Stomach (tissue), 9 donors: ENCODE measurements around the gene CALR3. TPM values are rescaled to one million over a fixed set of nuclear protein-coding genes. Genes with fewer than 3 reads are reported as not detected.
A peak's percentile ranks its signal among the peaks of the same experiment; 100 is the strongest.
"Not testable (repeated sequence)": the region's sequence is repeated elsewhere in the genome, so short reads cannot be mapped to it uniquely, and the experiment has no call there.

Experiments
- DNase-seq, 2 donors: peaks; one replicate each; pipeline versions ENCODE4 v3.0.0 to v3.0.0-alpha.2; 2013 to 2019
- H3K27ac ChIP-seq, 5 donors: fragments of 200-600 bp in 4 of 5; sonication (generic) in 4 of 5; one replicate each; pipeline ENCODE4 v1.5.1; 2013 to 2019; ENCODE audit warnings: mild to moderate bottlenecking in 1 of 5, moderate library complexity in 1 of 5
- H3K27me3 ChIP-seq, 3 donors: fragments of 200-600 bp; sonication (generic); one replicate each; pipeline ENCODE4 v1.5.1; 2017 to 2019; ENCODE audit warnings: mixed run types in 1 of 3
- H3K36me3 ChIP-seq, 4 donors: fragments of 200-600 bp; sonication (generic); 1 replicate in 3 of 4; 2 replicates in 1 of 4; pipeline ENCODE4 v1.5.1; 2016 to 2019
- H3K4me1 ChIP-seq, 4 donors: fragments of 200-600 bp; sonication (generic); one replicate each; pipeline ENCODE4 v1.5.1; 2016 to 2019
- H3K4me3 ChIP-seq, 4 donors: fragments of 200-600 bp; sonication (generic) in 3 of 4; one replicate each; pipeline ENCODE4 v1.5.1; 2016 to 2019; ENCODE audit warnings: mild to moderate bottlenecking in 1 of 4
- H3K9me3 ChIP-seq, 4 donors: fragments of 200-600 bp; sonication (generic); one replicate each; pipeline ENCODE4 v1.5.1; 2016 to 2019
- CTCF ChIP-seq, 7 experiments: fragments of 450-650 bp in 4 of 7; fragments of 200-600 bp in 3 of 7; sonication (generic) in 3 of 7; IDR thresholded peaks; one replicate each; pipeline ENCODE4 v1.5.1; 2016 to 2019; ENCODE audit warnings: antibody characterized with exemption in 7 of 7, control low read depth in 2 of 7, mild to moderate bottlenecking in 1 of 7
- EP300 ChIP-seq: sonication (generic); formaldehyde crosslinking; IDR thresholded peaks from one replicate; pipeline ENCODE4 v1.6.1; 2017; ENCODE audit warnings: antibody characterized with exemption
- POLR2A ChIP-seq, 4 donors: fragments of 450-650 bp; IDR thresholded peaks; one replicate each; pipeline ENCODE4 v1.6.1; 2016; ENCODE audit warnings: antibody characterized with exemption in 4 of 4, control low read depth in 2 of 4, mild to moderate bottlenecking in 1 of 4, moderate library complexity in 1 of 4
- POLR2AphosphoS5 ChIP-seq, 3 donors: sonication (generic); formaldehyde crosslinking; IDR thresholded peaks; one replicate each; pipeline ENCODE4 v1.6.1; 2016; ENCODE audit warnings: antibody characterized with exemption in 3 of 3
- WGBS, 5 donors: extraction: QIAGEN DNeasy Blood & Tissue Kit in 3 of 5; methylation state at CpG; one replicate each; pipeline versions ENCODE4 v1.1.5 to v1.1.7; 2013 to 2018; 5-methylcytosine and 5-hydroxymethylcytosine counted together
- intact Hi-C: fragments of 100-400 bp; cut with DNase I; formaldehyde crosslinking; loops from one replicate; pipeline ENCODE4 v1.15.1; 2023; ENCODE audit warnings: low total_unique reads
- polyA plus RNA-seq, 3 donors: library from polyadenylated mRNA; stranded (reverse); fragments of 200-250 nt; gene quantifications; one replicate each; pipeline ENCODE4 v1.2.3, GENCODE V29; 2013
- total RNA-seq, 5 donors: library from RNA; depleted of rRNA; stranded (reverse); fragments of >200 nt; gene quantifications; one replicate each; pipeline versions ENCODE4 v1.1.0 to v1.2.3, GENCODE V29; 2014 to 2016
- donor health status: healthy with polysubstance abuse.
- donor health status: Bipolar disorder and iron deficiency.
- donor health status: healthy.

The CALR3 gene
- total and polyA plus RNA-seq, 8 donors, result not detected

DNA sequence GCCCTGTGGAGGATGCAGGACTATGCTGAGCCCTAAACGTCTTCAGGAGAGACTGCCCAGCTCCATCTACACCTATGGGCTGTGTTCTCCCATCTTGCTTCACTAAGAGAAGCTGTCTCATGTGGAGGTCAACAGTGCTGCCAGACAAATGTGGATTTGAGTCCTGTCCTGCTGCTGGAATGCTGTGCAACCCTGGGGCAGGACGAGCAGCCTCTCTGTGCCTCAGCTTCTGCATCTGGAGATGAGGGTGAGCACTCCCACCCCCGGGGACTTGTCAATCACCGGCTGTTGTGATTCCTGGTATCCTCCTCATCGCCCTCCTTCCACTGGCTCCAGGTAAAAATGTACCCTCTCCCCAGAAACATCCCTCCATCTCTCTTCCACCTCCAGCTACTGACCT is 40.5 kb downstream of the CALR3 start:
- TF ChIP-seq EP300, result no peak
- TF ChIP-seq CTCF (IDR thresholded peaks at IDR 0.05), result no peak
- no peak for TF ChIP-seq POLR2AphosphoS5 (IDR thresholded peaks at IDR 0.05)
- no peak for TF ChIP-seq POLR2A (IDR thresholded peaks at IDR 0.05)
- H3K36me3 ChIP-seq, result no peaks in the 10 kb centered on the region
- H3K4me3 ChIP-seq, result no peak overlapping the region
- no peak for DNase-seq
- no peaks in the 10 kb centered on the region for H3K9me3 ChIP-seq
- WGBS, 5 donors, result 90 to 96% (median 91%) methylated on average over 4 to 5 of the region's 5 CpGs
- H3K27me3 ChIP-seq, result no peaks in the 10 kb centered on the region
- intact Hi-C loops, result no loop called here
- H3K4me1 ChIP-seq, result peaks cover 44 to 78% (median 59%) of the 10 kb centered on the region in 4 donors
- no peak overlapping the region for H3K27ac ChIP-seq

- peak overlapping the region in 4 of 5 donors; percentile 3 to 34 (median 12) for H3K27ac ChIP-seq
These were observed 41.5 kb downstream of the CALR3 start for GRCh38 chr19:16454351-16454918.

DNA sequence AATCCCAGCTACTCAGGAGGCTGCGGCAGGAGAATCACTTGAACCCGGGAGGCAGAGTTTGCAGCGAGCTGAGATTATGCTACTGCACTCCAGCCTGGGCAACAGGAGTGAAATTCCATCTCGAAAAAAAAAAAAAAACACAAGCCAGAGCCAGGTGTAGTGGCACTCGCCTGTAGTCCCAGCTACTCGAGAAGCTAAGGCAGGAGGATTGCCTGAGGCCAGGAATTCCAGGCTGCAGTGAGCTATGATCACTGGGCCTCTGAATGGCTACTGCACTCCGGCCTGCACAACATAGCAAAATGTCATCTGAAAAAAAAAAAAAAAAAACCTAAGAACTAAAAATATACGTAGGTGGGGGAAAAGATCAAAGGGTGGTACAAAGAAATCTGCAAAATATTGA is 43.6 kb downstream of the CALR3 start:
- DNase-seq, result no peak
- WGBS, 5 donors, result 73 to 88% (median 83%) methylated on average over 8 of the region's 8 CpGs
- H3K27ac ChIP-seq, result no peak overlapping the region
- TF ChIP-seq POLR2AphosphoS5 (IDR thresholded peaks at IDR 0.05) (no peak), EP300 (no peak), CTCF (IDR thresholded peaks at IDR 0.05) (no peak), POLR2A (IDR thresholded peaks at IDR 0.05) (no peak)
- H3K36me3 ChIP-seq, result no peaks in the 10 kb centered on the region
- no peak overlapping the region for H3K4me3 ChIP-seq
- no peaks in the 10 kb centered on the region for H3K27me3 ChIP-seq
- H3K4me1 ChIP-seq, result peaks cover 28 to 76% (median 48%) of the 10 kb centered on the region in 4 donors
- H3K9me3 ChIP-seq, result no peaks in the 10 kb centered on the region
- intact Hi-C loops, result no loop called here

More at GRCh38 chr19:16454351-16454918, 41.5 kb downstream of the CALR3 start:
- Histone ChIP-seq H3K36me3 (no peaks in the 10 kb centered on the region), H3K27me3 (no peaks in the 10 kb centered on the region), H3K9me3 (no peaks in the 10 kb centered on the region), H3K4me3 (no peak overlapping the region), H3K4me1 (peaks cover 39 to 79% (median 60%) of the 10 kb centered on the region in 4 donors)
- no peak for DNase-seq
- TF ChIP-seq CTCF (IDR thresholded peaks at IDR 0.05) (no peak), EP300 (no peak), POLR2A (IDR thresholded peaks at IDR 0.05) (no peak), POLR2AphosphoS5 (IDR thresholded peaks at IDR 0.05) (no peak)
- 58 to 74% (median 66%) methylated on average over 10 of the region's 10 CpGs for WGBS, 5 donors
- intact Hi-C loops, result no loop called here

- intact Hi-C loops, result no loop called here
- Histone ChIP-seq H3K9me3 (no peaks in the 10 kb centered on the region), H3K36me3 (no peaks in the 10 kb centered on the region), H3K27ac (peak overlapping the region in 2 of 5 donors; percentile 54 to 65), H3K4me1 (peaks cover 42 to 84% (median 56%) of the 10 kb centered on the region in 4 donors), H3K27me3 (no peaks in the 10 kb centered on the region), H3K4me3 (no peak overlapping the region)
- 73 to 84% (median 75%) methylated on average over 6 of the region's 6 CpGs for WGBS, 5 donors
- no peak for TF ChIP-seq CTCF (IDR thresholded peaks at IDR 0.05)
- TF ChIP-seq POLR2AphosphoS5 (IDR thresholded peaks at IDR 0.05), result no peak
- TF ChIP-seq POLR2A (IDR thresholded peaks at IDR 0.05), result no peak
- TF ChIP-seq EP300, result no peak
- DNase-seq, result no peak
These were observed 46.5 kb downstream of the CALR3 start for GRCh38 chr19:16449330-16449961.

DNA sequence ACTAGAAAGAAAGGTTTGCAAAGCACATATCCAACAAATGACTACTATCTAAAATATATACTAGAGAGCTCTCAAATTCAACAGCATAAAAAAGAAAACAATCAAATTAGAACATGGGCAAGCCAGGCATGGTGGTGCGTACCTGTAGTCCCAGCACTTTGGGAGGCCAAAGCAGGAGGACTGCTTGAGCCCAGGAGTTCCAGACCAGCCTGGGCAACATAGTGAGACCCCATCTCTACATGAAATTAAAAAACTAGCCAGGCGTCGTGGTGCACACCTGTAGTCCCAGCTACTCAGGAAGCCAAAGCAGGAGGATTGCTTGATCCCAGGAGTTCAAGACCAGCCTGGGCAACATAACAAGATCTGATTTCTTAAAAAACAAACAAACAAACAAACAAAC is 47.1 kb downstream of the CALR3 start:
- H3K4me3 ChIP-seq, H3K9me3 ChIP-seq, H3K27me3 ChIP-seq, DNase-seq, H3K36me3 ChIP-seq, intact Hi-C loops: not testable (repeated sequence)
- 93 to 100% (median 95%) methylated on average over 3 of the region's 3 CpGs for WGBS, 5 donors
- H3K4me1 ChIP-seq, result peaks cover 36 to 83% (median 56%) of the 10 kb centered on the region in 4 donors
- H3K27ac ChIP-seq, result peak overlapping the region in 2 of 5 donors; percentile 25 to 65
